ENCODE results near the gene TRIM43.
"Not testable (repeated sequence)": the region's sequence is repeated elsewhere in the genome, so short reads cannot be mapped to it uniquely, and the experiment has no call there.

The TRIM43 gene

GRCh38 chr2:95591701-95592100 is at the start of gene TRIM43:
TSS of gene TRIM43 (plus strand) at chr2:95592001. CDS start at chr2:95594024, 2,023 bp downstream.
- H3K4me2 ChIP-seq (ENCODE audit: low read length); H3K27ac ChIP-seq (ENCODE audit: low read depth, low read length); H4K20me1 ChIP-seq (ENCODE audit: control insufficient read depth, insufficient read depth, low read depth, low read length); H3K27me3 ChIP-seq (ENCODE audit: control insufficient read depth, low read length); H3F3A ChIP-seq (ENCODE audit: control insufficient read depth, insufficient read depth); H3K4me3 ChIP-seq (ENCODE audit: low read length); H3K9me3 ChIP-seq (ENCODE audit: control insufficient read depth, insufficient read depth, low read length); H3K36me3 ChIP-seq (ENCODE audit: control insufficient read depth, low read length); H3K4me1 ChIP-seq (ENCODE audit: control insufficient read depth, low read length); H3K79me2 ChIP-seq (ENCODE audit: control insufficient read depth, low read length); H3K9me2 ChIP-seq (replicated peaks; ENCODE audit: control insufficient read depth, low read length): not testable (repeated sequence)

GRCh38 chr2:95551055-95551568 is 40.7 kb upstream of the TRIM43 start:
- Histone ChIP-seq H3K4me2 (ENCODE audit: low read length) (no peak overlapping the region), H3K9me3 (ENCODE audit: control insufficient read depth, insufficient read depth, low read length) (no peaks in the 10 kb centered on the region), H3F3A (ENCODE audit: control insufficient read depth, insufficient read depth) (no peaks in the 10 kb centered on the region), H3K27me3 (ENCODE audit: control insufficient read depth, low read length) (peaks cover 3% of the 10 kb centered on the region), H3K4me1 (ENCODE audit: control insufficient read depth, low read length) (no peaks in the 10 kb centered on the region), H3K9me2 (replicated peaks; ENCODE audit: control insufficient read depth, low read length) (no peaks in the 10 kb centered on the region), H3K27ac (ENCODE audit: low read depth, low read length) (no peak overlapping the region), H3K36me3 (ENCODE audit: control insufficient read depth, low read length) (no peaks in the 10 kb centered on the region), H3K79me2 (ENCODE audit: control insufficient read depth, low read length) (no peaks in the 10 kb centered on the region), H3K4me3 (ENCODE audit: low read length) (no peak overlapping the region), H4K20me1 (ENCODE audit: control insufficient read depth, insufficient read depth, low read depth, low read length) (no peaks in the 10 kb centered on the region)
- TF ChIP-seq EZH2phosphoT487 (IDR thresholded peaks at IDR 0.05; ENCODE audit: borderline replicate concordance, low read length) = no peak
- no peak for TF ChIP-seq CTCF (IDR thresholded peaks at IDR 0.05; ENCODE audit: low read depth, low read length, poor library complexity, severe bottlenecking)

GRCh38 chr2:95552911-95553310 is 38.9 kb upstream of the TRIM43 start:
- H3K4me1 ChIP-seq (ENCODE audit: control insufficient read depth, low read length) = no peaks in the 10 kb centered on the region
- no peaks in the 10 kb centered on the region for H3F3A ChIP-seq (ENCODE audit: control insufficient read depth, insufficient read depth)
- no peaks in the 10 kb centered on the region for H3K9me3 ChIP-seq (ENCODE audit: control insufficient read depth, insufficient read depth, low read length)
- no peaks in the 10 kb centered on the region for H4K20me1 ChIP-seq (ENCODE audit: control insufficient read depth, insufficient read depth, low read depth, low read length)
- H3K79me2 ChIP-seq (ENCODE audit: control insufficient read depth, low read length) = no peaks in the 10 kb centered on the region
- H3K9me2 ChIP-seq (replicated peaks; ENCODE audit: control insufficient read depth, low read length) = no peaks in the 10 kb centered on the region
- H3K27me3 ChIP-seq (ENCODE audit: control insufficient read depth, low read length) = peaks cover 7% of the 10 kb centered on the region
- no peak overlapping the region for H3K4me2 ChIP-seq (ENCODE audit: low read length)
- TF ChIP-seq CTCF (IDR thresholded peaks at IDR 0.05; ENCODE audit: low read depth, low read length, poor library complexity, severe bottlenecking) (no peak), EZH2phosphoT487 (IDR thresholded peaks at IDR 0.05; ENCODE audit: borderline replicate concordance, low read length) (no peak)
- H3K4me3 ChIP-seq (ENCODE audit: low read length) = no peak overlapping the region
- H3K27ac ChIP-seq (ENCODE audit: low read depth, low read length) = no peak overlapping the region
- no peaks in the 10 kb centered on the region for H3K36me3 ChIP-seq (ENCODE audit: control insufficient read depth, low read length)

- H3K4me3 ChIP-seq (ENCODE audit: low read length) = no peak overlapping the region
- H3F3A ChIP-seq (ENCODE audit: control insufficient read depth, insufficient read depth) = no peaks in the 10 kb centered on the region
- no peaks in the 10 kb centered on the region for H4K20me1 ChIP-seq (ENCODE audit: control insufficient read depth, insufficient read depth, low read depth, low read length)
- no peaks in the 10 kb centered on the region for H3K36me3 ChIP-seq (ENCODE audit: control insufficient read depth, low read length)
- TF ChIP-seq EZH2phosphoT487 (IDR thresholded peaks at IDR 0.05; ENCODE audit: borderline replicate concordance, low read length) = no peak
- TF ChIP-seq CTCF (IDR thresholded peaks at IDR 0.05; ENCODE audit: low read depth, low read length, poor library complexity, severe bottlenecking) = no peak
- no peaks in the 10 kb centered on the region for H3K79me2 ChIP-seq (ENCODE audit: control insufficient read depth, low read length)
- H3K4me1 ChIP-seq (ENCODE audit: control insufficient read depth, low read length) = no peaks in the 10 kb centered on the region
- peaks cover 3% of the 10 kb centered on the region; the same call in 1 of the 2 replicates for H3K27me3 ChIP-seq (ENCODE audit: control insufficient read depth, low read length)
- H3K9me2 ChIP-seq (replicated peaks; ENCODE audit: control insufficient read depth, low read length) = no peaks in the 10 kb centered on the region
- H3K4me2 ChIP-seq (ENCODE audit: low read length) = no peak overlapping the region
- no peak overlapping the region for H3K27ac ChIP-seq (ENCODE audit: low read depth, low read length)
- H3K9me3 ChIP-seq (ENCODE audit: control insufficient read depth, insufficient read depth, low read length) = no peaks in the 10 kb centered on the region
Measured at GRCh38 chr2:95569170-95569569, 22.6 kb upstream of the TRIM43 start.

Data from DOHH2 (cell line).